HG03565 (cell line): ENCODE data around the gene TBC1D22A.

ENCODE experiments used
- ATAC-seq: cut with Tn5 transposase; IDR thresholded peaks from one replicate; pipeline ENCODE4 v1.9.1; 2021; ENCODE audit warnings: mild to moderate bottlenecking, moderate library complexity; ENCODE audit not compliant: unreplicated experiment

The TBC1D22A gene

DNA sequence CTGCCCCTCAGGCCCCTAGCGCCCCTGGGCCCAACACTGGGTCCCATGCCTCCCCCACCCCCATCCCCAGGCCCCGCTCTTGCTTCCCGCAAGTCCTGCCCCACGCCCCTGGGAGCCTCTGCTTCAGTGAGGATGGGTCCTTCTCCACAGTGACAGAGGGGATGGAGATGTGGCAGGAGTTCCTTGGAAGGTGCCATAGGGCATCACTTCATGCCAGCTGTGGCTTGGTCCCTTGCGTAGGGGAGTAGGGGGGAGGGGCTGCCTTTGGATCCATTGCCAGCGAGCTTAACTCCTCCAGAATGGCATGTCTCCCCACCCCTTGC, 9.5 kb upstream of the TBC1D22A start:
- ATAC-seq = no peak

DNA sequence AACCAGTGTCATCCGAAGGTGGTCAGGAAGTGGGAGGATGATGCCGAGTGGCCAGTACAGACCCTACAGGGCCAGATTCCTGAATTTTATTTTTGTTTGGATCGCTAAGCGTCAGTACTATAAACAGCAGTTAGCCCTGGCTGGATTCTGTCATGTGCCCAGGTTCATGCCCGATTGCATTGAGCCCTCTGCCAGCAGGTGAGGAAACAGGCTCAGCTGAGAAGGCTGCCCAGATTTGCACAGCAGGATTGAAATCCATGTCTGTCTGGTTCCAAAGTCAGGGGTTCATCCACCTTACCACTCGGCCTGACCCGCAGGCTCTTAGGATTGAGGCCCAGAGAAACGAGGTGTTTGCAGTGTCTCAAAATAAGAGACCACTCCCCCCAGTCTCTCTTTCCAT, 9.1 kb upstream of the TBC1D22A start:
- no peak for ATAC-seq

DNA sequence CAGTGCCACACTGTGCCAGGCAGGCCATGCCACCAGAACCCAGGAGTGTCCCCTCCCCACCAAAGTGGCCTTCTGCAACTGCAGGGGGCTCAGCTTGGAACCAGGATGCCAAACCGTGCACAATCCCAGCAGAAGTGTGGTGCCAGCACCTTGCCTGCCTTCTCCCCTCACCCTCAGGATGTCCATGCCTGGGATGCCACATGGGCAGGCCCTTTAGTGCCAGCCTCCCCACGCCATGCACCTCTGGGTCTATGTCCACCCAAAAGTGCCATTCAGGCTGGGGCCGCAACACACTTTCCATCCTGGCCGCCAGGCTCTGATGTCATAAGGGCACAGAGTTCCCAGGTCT, 8.7 kb upstream of the TBC1D22A start:
- ATAC-seq = no peak

DNA sequence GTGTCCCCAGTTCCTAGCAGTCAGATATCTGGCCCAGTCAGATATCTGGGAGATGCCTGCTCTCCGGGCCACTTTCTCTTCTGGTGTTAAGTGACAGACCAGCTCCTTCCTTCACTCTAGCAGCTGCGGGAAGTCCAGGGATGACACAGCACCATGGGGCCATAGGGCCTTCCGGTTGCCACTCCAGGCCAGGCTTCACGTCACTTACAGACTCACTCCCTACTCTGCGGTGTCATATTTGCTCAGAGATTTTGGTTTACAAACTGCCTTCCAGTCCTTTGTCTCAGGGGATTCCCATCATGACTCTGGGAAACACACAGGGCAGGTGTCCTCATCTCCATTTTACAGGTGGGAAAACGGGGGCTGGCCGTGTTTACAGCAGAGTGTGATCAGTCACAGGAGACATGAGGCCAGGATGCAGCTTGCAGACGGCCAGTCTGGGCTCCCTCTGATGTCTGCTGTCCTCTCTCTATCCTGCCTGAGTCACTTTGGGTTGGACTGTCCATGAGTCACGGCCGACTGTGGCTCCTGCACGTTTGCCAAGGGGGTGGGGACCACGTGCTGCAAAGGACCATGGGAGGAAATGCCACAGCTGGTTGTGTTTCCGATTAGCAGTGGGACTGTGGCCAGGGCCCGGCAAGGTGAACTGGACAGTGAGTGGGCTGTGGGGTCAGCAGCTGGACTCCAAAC, 8.2 kb upstream of the TBC1D22A start:
- no peak for ATAC-seq

DNA sequence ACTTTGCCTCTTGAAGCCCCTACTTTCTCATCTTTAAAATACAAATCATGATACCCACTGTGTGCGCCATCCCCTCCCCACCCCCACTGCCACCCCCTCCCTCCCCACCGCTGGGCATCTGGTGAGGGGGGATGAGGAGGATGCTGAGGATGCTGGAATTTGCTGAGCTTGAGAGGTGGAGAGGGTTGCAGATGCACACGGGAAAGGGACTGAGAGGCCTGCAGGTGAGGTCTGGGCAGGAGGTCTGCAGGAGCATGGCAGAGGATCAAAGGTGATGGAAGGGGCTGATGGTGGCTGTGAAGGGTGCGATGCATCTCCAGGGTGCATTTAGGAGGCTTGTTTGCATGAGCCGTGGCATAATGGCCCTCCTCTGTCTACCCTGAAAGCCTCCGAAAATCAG, 7.6 kb upstream of the TBC1D22A start:
- ATAC-seq = no peak

DNA sequence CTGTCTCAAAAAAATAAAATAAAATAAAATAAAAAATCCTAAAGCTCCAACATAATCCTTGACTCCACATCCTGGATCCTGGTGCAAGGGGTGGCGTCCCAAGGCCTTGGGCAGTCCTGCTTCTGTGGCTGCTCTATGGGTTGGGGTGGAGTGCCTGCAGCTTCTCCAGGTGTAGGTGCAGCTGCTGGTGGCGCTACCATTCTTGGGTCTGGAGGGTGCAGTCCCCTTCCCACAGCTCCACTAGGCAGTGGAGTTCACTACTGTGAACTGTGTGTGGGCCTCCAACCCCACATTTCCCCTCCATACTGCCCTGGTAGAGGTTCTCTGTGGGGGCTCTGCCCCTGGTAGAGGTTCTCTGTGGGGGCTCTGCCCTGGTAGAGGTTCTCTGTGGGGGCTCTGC, 6.9 kb upstream of the TBC1D22A start:
- no peak for ATAC-seq

DNA sequence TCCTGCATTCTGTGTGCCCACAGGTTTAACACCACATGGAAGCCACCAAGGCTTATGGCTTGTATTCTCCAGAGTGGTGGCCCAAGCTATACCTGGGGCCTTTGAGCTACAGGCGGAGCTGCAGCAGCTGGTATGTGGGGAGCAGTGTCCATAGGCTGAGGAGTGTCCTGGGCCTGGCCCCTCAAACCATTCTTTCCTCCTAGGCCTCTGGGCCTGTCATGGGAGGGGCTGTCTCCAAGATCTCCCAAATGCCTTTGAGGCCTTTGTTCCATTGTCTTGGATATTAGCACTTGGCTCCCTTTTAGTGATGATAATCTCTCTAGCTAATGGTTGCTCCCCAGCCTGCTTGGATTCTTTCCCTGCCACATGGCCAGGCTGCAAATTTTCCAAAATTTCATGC, 6.4 kb upstream of the TBC1D22A start:
- ATAC-seq = no peak

DNA sequence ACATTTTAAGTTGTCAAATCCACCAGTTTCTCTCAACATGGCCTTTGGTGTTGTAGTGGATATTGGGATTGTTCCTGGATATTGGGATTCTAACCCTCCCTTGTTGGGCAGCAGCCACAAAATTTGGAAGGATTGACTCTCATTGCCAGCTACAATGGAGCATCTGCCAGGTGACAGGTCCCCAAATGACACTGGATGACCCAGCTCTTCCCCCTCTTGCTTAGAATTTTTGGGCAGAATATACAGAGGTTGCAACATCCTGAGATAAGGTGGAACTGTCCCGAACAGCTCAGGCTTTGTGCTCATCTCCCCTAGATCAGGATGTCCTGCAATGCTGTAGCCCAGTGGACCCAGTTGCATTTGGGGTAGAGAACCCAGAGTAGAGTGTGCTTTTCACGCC, 5.3 kb upstream of the TBC1D22A start:
- ATAC-seq = no peak

DNA sequence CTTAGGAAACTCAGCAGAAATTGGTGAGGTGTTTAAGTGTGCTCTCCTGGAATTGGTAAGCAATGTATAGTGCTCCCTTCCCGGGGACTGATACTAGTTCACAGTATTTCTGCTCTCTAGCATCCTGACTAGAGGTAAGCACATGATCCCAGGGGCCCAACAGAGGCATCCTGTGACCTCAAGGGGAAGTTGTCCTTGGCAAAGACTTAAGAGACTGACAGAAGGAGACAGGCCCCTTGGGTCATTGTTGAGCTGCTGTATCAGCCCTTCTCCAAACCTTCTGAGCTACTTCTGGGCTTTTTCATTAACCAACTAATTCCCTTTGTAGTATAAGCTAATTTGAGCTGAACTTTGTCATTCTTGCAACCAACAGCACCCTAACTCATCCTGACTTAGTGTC, 4.3 kb upstream of the TBC1D22A start:
- ATAC-seq = no peak

DNA sequence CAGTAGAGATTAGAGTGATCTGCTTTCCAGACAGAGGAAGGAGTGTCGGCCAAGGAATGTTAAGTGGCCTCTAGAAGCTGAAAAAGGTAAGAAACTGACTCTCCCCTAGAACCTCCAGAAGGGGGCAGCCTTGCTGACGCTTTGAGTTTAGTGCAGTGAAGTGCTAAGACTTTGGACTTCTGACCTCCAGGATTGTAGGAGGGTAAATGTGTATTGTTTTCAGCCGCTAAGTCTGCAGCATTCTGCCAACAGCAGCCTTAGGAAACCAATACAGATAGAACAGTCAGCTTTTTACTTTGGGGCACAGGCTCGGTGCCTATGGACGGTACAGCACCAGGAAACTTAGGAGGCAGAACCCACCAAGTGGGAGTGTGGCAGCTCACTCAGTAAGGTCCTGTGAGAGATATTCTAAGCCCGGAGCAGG, 3.6 kb upstream of the TBC1D22A start:
- no peak for ATAC-seq

DNA sequence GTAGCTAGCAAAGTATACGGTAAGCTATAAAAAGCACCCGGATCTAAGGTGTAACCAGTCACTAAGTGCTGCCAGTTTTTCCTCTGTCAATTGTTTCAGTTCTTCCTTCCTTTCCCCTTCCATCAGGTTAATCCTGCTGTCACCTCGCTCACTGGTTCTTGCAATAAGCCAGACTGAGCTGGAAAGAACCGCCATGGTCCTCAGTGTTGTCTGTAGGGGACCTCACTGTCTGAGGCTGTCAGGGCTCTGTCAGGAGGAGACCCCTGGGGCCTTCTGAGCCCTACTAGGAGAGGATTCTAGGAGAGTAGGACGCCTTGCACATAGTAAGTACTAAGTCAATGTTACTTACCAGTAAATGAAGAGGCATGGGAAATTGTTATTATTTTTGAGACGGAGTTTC, 1.4 kb upstream of the TBC1D22A start:
- ATAC-seq = no peak

DNA sequence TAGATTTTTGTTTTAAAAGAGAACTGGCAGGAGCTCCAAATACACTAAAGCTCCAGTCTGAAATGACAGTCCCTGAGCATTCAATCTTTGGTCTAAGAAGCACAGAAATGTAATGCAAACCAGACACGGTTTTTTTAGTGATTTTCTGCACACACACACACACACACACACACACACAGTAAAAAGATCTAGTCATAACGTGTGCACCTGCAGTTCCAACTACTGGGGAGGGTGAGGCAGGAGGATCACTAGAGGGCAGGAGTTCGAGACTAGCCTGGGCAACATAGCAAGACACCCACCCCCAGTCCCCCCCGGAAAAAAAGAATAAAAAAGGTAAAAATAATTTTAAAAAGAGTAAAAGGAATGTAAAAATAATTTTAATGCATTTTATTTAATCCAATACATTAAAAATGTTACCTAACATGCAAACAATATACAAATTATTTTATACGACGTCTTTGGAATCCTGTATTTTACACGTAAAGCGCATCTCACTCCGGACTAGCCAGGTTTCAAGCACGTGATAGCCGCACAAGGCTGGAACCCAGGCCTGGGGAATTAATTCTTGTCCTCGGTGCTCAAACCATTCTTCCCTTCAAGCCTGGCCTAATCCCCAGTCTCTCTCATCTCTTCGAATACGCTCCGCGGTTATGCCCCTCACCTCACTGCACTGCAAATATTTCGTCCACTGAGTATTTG, 762 bp upstream of the TBC1D22A start:
- no peak for ATAC-seq

DNA sequence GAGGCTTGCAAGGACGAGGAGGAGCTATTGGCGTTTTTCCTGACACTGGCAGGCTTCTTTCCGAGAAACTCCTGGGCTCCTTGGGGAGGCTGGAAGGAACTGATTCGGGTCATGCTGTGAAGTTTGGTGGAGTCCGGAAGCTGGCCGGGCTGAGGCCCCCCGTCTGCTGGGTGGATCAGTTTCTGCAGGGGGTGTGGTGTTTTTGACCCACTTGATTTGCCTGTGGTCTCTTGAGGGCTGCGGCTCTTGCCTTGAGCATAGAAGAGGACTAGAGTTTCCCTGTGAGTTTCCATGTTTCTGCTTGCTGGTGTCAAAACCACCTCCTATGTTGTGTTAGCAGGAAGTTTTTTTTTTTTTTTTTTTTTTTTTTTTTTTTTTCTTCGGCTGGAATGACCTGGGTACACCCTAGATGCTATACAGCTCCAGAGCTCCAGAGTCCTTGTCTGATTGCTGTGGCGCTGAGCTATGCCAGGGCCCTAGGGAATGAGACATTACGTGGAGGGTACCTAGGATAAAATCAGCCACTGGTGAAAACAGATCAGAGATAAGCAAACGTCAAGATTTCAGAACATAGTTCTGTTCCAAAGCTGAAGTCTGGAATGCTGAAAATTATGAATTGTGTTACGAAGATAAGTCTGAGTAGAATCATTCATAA, 728 bp downstream of the TBC1D22A start:
- peak; percentile 34 for ATAC-seq

DNA sequence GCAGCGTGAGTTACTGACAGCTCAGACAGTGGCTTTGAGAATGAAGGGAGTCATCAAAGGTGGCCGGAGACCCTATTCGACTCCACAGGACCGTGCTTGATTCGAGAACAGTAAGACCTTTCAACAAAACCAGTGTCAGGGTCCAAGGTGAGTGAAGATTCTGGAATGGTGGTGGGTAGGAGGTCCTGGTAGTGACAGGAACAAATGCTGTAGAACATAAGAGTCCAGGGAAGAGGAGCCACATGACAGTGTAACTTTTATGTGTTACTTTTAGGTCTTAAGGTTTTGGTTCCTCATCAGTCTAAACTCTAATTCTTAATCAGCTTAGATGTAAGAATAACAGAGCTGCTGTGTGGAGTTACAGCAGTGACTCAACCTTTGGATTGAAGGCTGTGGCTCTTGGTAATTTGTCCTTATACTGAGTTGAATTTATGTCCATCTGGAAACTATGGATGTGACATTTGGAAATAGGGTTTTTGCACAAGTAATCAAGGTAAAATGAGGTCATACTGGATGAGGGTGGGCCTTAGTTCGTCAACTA, 1.8 kb downstream of the TBC1D22A start:
- ATAC-seq = no peak

DNA sequence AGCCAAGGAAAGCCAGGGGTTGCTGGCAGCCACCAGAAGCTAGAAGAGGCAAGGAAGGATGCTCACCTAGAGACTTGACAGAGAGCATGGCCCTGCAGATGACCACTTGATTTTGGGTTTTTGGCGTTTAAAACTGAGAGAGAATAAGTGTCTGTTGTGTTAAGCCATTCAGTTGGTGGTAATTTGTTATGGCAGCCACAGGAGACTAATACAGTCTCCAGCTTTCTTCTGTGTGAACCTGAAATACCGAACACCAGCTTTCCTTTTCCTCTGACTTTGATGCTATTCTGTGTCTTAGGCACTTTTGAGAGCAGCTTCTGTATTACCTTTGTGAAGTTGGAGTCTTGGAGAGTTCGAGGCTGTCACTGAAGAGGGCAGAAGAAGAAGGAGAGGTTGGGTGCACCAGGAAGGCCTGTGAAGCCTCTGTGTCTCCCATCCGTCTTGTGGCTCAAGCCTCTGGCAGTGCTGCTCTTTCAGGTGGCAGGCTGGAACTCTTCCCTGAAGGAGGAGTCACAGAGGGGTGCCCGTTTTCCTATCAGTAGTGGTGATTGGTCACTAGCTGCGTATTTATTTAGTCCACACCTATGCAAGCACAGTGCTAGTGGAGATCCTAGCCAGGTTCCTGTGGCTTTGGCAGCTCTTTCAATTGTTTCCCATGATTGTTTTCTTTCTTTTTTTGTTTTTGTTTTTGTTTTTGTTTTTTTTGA, 2.5 kb downstream of the TBC1D22A start:
- no peak for ATAC-seq

DNA sequence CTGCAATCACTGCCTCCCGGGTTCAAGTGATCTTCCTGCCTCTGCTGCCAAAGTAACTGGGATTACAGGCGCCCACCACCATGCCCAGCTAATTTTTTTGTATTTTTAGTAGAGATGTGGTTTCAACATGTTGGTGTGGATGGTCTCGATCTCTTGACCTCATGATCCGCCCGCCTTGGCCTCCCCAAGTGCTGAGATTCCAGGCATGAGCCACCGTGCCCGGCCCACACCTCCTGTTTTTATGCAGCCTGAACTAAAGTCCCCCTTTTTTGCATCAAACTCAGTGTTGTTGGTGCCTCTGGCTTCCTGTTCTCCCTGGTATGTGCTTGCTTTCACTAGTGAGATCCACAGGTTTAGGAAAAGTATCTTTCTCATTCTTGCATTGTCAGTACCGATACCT, 4.2 kb downstream of the TBC1D22A start:
- no peak for ATAC-seq

DNA sequence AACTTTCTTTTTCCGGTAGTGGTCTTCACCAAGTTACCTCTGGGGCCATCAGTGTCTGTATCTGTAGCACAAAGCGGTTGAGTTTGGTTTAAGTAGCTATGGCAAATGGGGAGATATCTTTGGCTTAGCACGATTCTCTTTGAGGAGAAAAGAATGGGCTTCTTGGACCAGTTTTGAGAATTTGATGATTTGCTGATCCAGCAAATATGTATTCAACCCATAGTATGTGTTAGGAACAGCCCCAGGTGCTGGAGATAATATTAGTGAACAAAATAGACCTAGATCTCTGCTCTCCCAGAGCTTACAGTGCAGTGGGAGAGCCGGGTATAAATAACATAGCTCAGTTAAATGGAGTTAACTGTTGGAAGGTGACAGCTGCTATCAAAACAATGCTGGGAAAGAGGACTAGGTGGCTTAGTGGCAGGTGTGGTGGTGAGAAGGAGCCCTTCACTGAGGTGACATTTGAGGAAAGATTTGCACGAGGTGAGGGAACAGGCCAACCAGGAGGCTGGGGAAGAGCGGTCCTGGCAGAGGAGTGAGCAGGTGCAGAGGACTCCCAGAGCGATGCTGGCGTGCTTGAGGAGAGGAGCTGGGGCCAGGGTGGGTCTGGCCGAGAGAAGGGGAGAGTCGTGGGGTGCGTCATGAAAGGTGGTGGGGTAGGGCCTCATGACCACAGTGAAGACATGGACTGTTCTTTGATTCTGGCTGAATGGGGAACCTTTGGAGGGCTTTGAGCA, 5.0 kb downstream of the TBC1D22A start:
- no peak for ATAC-seq

DNA sequence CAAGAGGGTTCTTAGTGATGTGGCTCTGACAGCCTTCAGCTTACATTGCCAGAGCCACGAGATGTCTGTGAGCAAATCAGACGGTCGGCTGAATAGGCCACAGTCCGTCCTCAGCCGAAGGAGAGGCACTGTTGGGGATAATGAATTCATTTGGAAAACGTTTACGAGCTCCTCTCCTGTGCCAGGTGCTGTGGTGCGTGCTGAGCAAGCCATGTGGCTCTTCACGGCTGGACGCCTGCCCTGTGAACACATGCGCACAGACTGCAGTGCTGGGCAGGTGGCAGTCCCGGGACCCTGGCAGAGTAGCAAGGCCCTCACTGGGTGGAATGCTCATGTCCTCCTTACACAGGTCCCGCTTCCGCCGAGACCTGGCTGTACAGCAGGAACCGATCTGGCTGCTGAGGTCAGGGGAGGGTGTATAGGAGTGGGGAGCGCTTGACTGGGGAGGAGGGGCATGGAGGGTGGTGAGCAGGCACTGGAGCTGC, 6.8 kb downstream of the TBC1D22A start:
- no peak for ATAC-seq

DNA sequence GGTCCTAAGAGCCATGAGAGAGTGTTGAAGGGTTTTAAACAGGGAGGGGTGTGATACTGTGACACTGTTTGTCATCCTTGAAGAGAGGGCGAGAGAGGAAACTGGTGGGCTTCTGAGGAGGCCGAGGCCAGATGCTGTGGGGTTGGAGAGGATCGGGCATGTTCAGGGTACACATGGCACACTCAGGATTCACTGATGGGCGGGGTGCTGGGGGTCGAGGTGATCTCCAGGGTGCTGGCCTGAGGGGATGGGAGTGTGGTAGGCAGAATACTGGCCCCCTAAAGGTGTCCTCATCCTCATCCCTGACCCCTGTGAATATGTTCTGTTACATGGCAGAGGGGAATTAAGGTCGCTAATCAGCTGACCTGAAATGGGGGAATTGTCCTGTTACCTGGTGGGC, 7.3 kb downstream of the TBC1D22A start:
- ATAC-seq = no peak

DNA sequence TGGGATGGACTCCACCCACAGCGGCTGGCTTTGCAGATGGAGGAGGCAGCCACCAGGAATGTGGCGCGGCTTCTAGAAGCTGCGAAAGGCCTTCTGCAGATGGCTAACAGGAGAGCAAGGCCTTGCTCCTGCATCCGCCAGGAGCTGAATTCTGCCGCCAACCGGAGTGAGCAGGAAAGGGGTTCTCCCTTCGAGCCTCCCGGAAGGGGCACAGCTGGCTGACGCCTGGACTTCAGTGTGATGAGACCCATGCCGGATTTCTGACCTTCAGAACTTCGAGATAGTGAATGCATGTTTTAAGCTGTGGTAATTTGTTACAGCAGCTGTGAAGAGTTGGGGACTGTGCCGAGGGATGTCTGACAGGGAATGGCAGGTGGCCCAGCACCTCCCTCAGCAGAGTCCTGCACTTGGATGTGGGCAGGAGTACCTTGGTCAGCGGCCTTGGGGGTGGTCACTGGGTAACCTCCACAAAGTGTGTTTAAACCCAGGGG, 7.7 kb downstream of the TBC1D22A start:
- no peak for ATAC-seq

DNA sequence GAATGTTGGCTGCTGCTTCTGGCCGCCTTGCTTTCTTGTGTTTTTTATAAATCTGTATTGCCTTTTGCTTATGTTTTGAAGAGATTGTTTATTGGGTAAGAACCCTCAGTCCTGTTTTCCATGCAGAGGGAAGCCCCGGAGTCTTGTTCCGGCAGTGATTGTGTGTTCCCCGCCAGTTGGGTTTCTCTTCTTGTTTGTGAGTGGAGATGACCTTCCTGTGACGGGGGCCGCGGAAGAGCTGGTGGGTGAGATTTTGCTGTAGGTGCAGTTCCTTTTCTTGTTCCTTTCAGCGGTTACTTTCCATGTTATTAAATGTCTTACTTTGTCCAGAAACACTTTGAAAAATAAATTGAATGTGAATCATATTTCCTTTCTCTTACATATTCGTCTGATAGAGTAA, 8.3 kb downstream of the TBC1D22A start:
- ATAC-seq = no peak
